Sigmoid colon (tissue), 3 donors: Measurements from ENCODE around the gene SYS1.

ENCODE experiments used
- CTCF ChIP-seq, 4 experiments: fragments of 450-650 bp in 3 of 4; fragments of 200-600 bp in 1 of 4; IDR thresholded peaks; one replicate each; pipeline ENCODE4 v1.5.1; 2016 to 2019; ENCODE audit warnings: antibody characterized with exemption in 4 of 4, mild to moderate bottlenecking in 3 of 4, moderate library complexity in 2 of 4
- POLR2A ChIP-seq, 2 donors: fragments of 450-650 bp; IDR thresholded peaks; one replicate each; pipeline ENCODE4 v1.6.1; 2016; ENCODE audit warnings: antibody characterized with exemption in 2 of 2, mild to moderate bottlenecking in 2 of 2, moderate library complexity in 2 of 2

DNA sequence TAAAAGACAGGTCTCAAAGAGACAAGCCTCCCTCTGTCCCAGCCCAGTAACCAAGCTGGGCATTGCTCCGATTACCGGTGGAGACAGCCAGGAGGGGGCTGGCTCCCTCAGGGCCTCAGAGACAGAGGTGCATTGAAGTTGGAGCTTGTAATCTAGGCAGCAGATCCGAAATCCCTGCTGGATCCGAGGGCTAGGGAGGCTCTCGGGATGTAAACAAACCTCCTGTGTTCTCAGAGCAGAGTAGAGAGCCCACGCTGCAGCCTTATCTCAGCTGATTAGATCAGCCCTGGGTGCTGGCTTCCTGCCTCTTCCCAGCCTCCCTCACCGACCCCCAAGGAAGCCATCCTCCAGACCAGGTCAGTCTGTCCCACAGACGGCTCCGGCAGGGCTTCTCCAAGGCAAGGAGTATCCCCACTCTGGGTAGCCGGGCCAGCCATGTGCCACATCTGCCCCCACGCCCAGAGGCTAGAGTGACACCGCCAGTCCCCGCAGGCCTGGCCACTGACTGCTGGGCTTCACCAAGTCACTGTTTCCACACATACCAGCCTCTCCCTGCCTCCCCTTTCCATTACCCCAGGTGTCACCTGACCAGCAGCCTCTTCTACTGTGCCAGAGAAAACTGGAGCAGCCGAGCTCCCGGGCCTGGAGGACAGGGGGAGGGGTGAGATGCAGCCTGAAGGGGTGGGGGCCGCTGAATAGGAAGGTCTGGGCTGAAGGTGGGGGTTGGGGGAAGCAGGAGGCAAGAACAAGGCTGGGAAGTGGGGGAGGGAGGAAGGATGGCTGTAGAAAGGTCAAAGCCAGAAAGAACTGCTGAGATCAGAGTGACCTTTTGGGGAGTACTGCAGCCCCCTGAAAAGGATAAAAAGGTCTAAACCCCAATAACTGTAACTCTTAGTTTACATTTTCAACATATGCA lies 20.8 kb upstream of the SYS1 start:
- TF ChIP-seq POLR2A (IDR thresholded peaks at IDR 0.05): peak in 1 of 2 donors; percentile 57
- TF ChIP-seq CTCF (IDR thresholded peaks at IDR 0.05): no peak
